Measurements from ENCODE around the gene OBSCN.

- TF ChIP-seq CTCF (IDR thresholded peaks at IDR 0.05) (no peak), POLR2A (IDR thresholded peaks at IDR 0.05) (no peak), EP300 (IDR thresholded peaks at IDR 0.05) (no peak), POLR2AphosphoS5 (IDR thresholded peaks at IDR 0.05) (no peak)
Observed at GRCh38 chr1:228408869-228409805, 201.3 kb downstream of the OBSCN start.

All from sigmoid colon (tissue), 4 donors.